K562 (cell line): Measurements from ENCODE around the gene TFF3. TPM values are rescaled to one million over a fixed set of nuclear protein-coding genes. Genes with fewer than 3 reads are reported as not detected.

Source experiments
- BCLAF1 ChIP-seq, 2 experiments: fragments of 450-650 bp in 1 of 2; IDR thresholded peaks; 2 replicates each; pipeline ENCODE4 v1.6.1; 2011 to 2017; ENCODE audit warnings: low read depth in 2 of 2, antibody characterized with exemption in 1 of 2, borderline replicate concordance in 1 of 2, low read length in 1 of 2, mild to moderate bottlenecking in 1 of 2, mixed read lengths in 1 of 2; ENCODE audit not compliant: control insufficient read depth in 1 of 2
- ZFP30 ChIP-seq: fragments of 250-450 bp; sonication (Bioruptor Pico); IDR thresholded peaks from 2 replicates; pipeline ENCODE4 v1.8.0; 2022; ENCODE audit warnings: moderate library complexity, mild to moderate bottlenecking, inconsistent platforms, borderline replicate concordance
- ZMIZ1 ChIP-seq, 2 experiments: fragments of 150-350 bp in 1 of 2; IDR thresholded peaks; 2 replicates each; pipeline ENCODE4 v1.6.1; 2012 to 2016; ENCODE audit warnings: low read depth in 2 of 2, low read length in 2 of 2, mild to moderate bottlenecking in 1 of 2, moderate library complexity in 1 of 2
- polyA plus RNA-seq, 8 experiments: library from polyadenylated mRNA; depleted of rRNA in 4 of 8; stranded (reverse) in 5 of 8; unstranded in 3 of 8; fragments of >200 nt; fragmentation: Nextera tagmentation in 2 of 8; fragmentation: Illumina TruSeq in 1 of 8; extraction: Ambion mirVana in 2 of 8; extraction: Trizol in 1 of 8; gene quantifications; 2 replicates each; pipeline versions ENCODE4 v1.2.1 to v1.2.3, GENCODE V29; 2011 to 2014; ENCODE audit warnings: inconsistent platforms in 1 of 8, missing spikeins in 1 of 8
- total RNA-seq, 7 experiments: library from RNA; depleted of rRNA in 6 of 7; stranded (reverse); fragments of >200 nt in 6 of 7; fragmentation: Illumina TruSeq in 2 of 7; extraction: Trizol in 2 of 7; gene quantifications; 2 replicates each; pipeline versions ENCODE4 v1.2.1 to v1.2.3, GENCODE V29; 2011 to 2021; ENCODE audit warnings: low replicate concordance in 1 of 7
- TF ChIP-seq, protein P1 (sequence below): IDR thresholded peaks from 3 replicates; pipeline ENCODE4 v1.6.1; 2011; ENCODE audit warnings: borderline replicate concordance, mild to moderate bottlenecking; ENCODE audit not compliant: insufficient read length, insufficient read depth

The TFF3 gene
- total and polyA plus RNA-seq, 9 of the 15 experiments (the other 6 are each of a cell fraction or from before 2014, with no cell fraction given), result 0.78 TPM; not detected in 8

DNA sequence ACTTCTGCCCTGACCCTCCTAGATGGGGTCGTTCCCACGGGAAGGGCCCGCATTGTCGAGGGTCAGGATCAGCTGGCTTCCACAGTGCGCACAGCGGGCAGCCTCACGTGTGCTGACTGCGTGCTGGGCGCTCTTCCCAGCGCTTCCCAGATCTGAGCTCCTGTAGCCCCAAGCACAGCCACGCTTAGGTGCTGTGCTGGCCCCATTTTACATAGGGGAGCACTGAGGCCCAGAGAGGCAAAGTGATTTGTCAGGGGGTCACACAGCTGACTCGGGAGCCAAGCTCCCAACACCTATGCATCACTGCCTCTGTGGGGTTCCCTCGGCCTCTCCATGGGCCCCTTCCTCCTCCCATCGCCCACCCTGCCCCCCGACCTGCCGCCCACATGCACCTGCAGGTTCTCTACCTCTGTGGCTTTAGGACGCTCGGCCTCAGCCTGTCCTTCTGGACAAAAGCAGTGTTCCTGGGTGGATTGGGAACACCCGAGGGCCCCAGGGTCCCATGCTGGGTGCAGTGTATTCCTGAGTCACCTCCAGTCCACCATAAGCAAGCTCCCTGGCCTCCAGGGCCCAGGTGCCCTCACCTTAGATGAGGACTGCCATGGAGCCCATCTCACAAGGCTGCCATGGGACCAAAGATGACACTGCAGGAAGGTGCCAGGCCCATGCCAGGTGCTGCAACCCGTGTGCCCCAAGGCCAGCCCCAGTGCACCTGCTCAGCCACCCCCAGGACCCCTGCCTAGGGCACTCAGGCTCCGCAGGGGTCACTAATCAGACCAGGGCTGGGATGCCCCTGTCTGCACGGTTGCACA is 23.3 kb downstream of the TFF3 start (continued):
- TF ChIP-seq ZMIZ1 (IDR thresholded peaks at IDR 0.05; ENCODE audit: low read depth in 2 of 2, low read length in 2 of 2) (no peak), ZFP30 (CRISPR knock-in tag) (no peak), BCLAF1 (IDR thresholded peaks at IDR 0.05; ENCODE audit: borderline replicate concordance in 1 of 2, control insufficient read depth in 1 of 2, low read depth in 2 of 2, low read length in 1 of 2) (no peak)
- TF ChIP-seq, protein P1, sequence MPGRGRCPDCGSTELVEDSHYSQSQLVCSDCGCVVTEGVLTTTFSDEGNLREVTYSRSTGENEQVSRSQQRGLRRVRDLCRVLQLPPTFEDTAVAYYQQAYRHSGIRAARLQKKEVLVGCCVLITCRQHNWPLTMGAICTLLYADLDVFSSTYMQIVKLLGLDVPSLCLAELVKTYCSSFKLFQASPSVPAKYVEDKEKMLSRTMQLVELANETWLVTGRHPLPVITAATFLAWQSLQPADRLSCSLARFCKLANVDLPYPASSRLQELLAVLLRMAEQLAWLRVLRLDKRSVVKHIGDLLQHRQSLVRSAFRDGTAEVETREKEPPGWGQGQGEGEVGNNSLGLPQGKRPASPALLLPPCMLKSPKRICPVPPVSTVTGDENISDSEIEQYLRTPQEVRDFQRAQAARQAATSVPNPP, result no peak
